ENCODE measurements around the gene TPRX2.
A peak's percentile ranks its signal among the peaks of the same experiment; 100 is the strongest.
"Not testable (repeated sequence)": the region's sequence is repeated elsewhere in the genome, so short reads cannot be mapped to it uniquely, and the experiment has no call there.

Gene TPRX2

GRCh38 chr19:47863514-47863936 lies 4.5 kb downstream of the TPRX2 start:
- peak; percentile 72 for DNase-seq

- no peak for DNase-seq
Observed at GRCh38 chr19:47865166-47865565, 6.1 kb downstream of the TPRX2 start.

GRCh38 chr19:47878906-47879305 lies 19.9 kb downstream of the TPRX2 start:
- no peak for DNase-seq

- not testable (repeated sequence) for DNase-seq
Observed at GRCh38 chr19:47879385-47879784, 20.4 kb downstream of the TPRX2 start.

GRCh38 chr19:47881757-47882156 lies 22.7 kb downstream of the TPRX2 start:
- DNase-seq, result no peak

- DNase-seq, result no peak
Observed at GRCh38 chr19:47882890-47883289, 23.9 kb downstream of the TPRX2 start.

- DNase-seq, result no peak
Observed at GRCh38 chr19:47885067-47885463, 26.0 kb downstream of the TPRX2 start.

- DNase-seq, result no peak
Observed at GRCh38 chr19:47886010-47886559, 27.1 kb downstream of the TPRX2 start, which contains the start of gene SULT2A1. SULT2A1 (minus strand) TSS chr19:47886315; CDS start chr19:47886257, 58 bp downstream.

GRCh38 chr19:47890865-47891621 lies 32.0 kb downstream of the TPRX2 start:
- DNase-seq, result no peak

GRCh38 chr19:47891622-47891922 lies 32.5 kb downstream of the TPRX2 start:
- no peak for DNase-seq

- no peak for DNase-seq
Observed at GRCh38 chr19:47891923-47892666, 33.1 kb downstream of the TPRX2 start.

- no peak for DNase-seq
Observed at GRCh38 chr19:47895165-47895782, 36.2 kb downstream of the TPRX2 start.

GRCh38 chr19:47896019-47896418 lies 37.0 kb downstream of the TPRX2 start:
- no peak for DNase-seq

- DNase-seq, result no peak
Observed at GRCh38 chr19:47896773-47897172, 37.7 kb downstream of the TPRX2 start.

- no peak for DNase-seq
Observed at GRCh38 chr19:47897861-47898260, 38.8 kb downstream of the TPRX2 start.

- no peak for DNase-seq
Observed at GRCh38 chr19:47899335-47899734, 40.3 kb downstream of the TPRX2 start.

GRCh38 chr19:47901370-47901769 lies 42.3 kb downstream of the TPRX2 start:
- no peak for DNase-seq

GRCh38 chr19:47909350-47909749 lies 50.3 kb downstream of the TPRX2 start:
- DNase-seq, result peak; percentile 84

- not testable (repeated sequence) for DNase-seq
Observed at GRCh38 chr19:47910191-47910590, 51.2 kb downstream of the TPRX2 start.
